DOHH2 (cell line): ENCODE measurements around the gene PHLPP1.

ENCODE experiments used
- H3F3A ChIP-seq: fragments of 200-600 bp; sonication (generic), shearing (Covaris generic); 2 replicates; pipeline ENCODE4 v1.6.0; 2016; ENCODE audit warnings: antibody characterized with exemption, mild to moderate bottlenecking; ENCODE audit not compliant: control insufficient read depth, insufficient read depth
- H3K27ac ChIP-seq: fragments of 200-600 bp; sonication (generic); 2 replicates; pipeline ENCODE4 v1.5.1; 2014; ENCODE audit warnings: low read depth, mild to moderate bottlenecking, low read length, moderate library complexity
- H3K27me3 ChIP-seq: fragments of 200-600 bp; sonication (generic); 2 replicates; pipeline ENCODE4 v1.6.1; 2014; ENCODE audit warnings: mild to moderate bottlenecking, low read length, mixed read lengths; ENCODE audit not compliant: control insufficient read depth
- H3K36me3 ChIP-seq: fragments of 200-600 bp; sonication (generic); 2 replicates; pipeline ENCODE4 v1.6.1; 2014; ENCODE audit warnings: mild to moderate bottlenecking, low read length, moderate library complexity, mixed read lengths; ENCODE audit not compliant: control insufficient read depth
- H3K4me1 ChIP-seq: fragments of 200-600 bp; sonication (generic); 2 replicates; pipeline ENCODE4 v1.6.1; 2014; ENCODE audit warnings: mild to moderate bottlenecking, low read length, mixed read lengths; ENCODE audit not compliant: control insufficient read depth
- H3K4me2 ChIP-seq: fragments of 200-600 bp; sonication (generic); 2 replicates; pipeline ENCODE4 v1.6.0; 2014; ENCODE audit warnings: mild to moderate bottlenecking, low read length, moderate library complexity
- H3K4me3 ChIP-seq: fragments of 200-600 bp; sonication (generic); 2 replicates; pipeline ENCODE4 v1.5.1; 2014; ENCODE audit warnings: mild to moderate bottlenecking, low read length, mixed read lengths
- H3K79me2 ChIP-seq: fragments of 200-600 bp; sonication (generic); 2 replicates; pipeline ENCODE4 v1.6.1; 2014; ENCODE audit warnings: mild to moderate bottlenecking, low read length, mixed read lengths; ENCODE audit not compliant: control insufficient read depth
- H3K9me2 ChIP-seq: fragments of 200-600 bp; sonication (generic); replicated peaks from 2 replicates; pipeline ENCODE4 v1.6.1; 2014; ENCODE audit warnings: mild to moderate bottlenecking, low read length, mixed read lengths; ENCODE audit not compliant: control insufficient read depth
- H3K9me3 ChIP-seq: fragments of 200-600 bp; sonication (generic); 2 replicates; pipeline ENCODE4 v1.6.1; 2014; ENCODE audit warnings: antibody characterized with exemption, low read length, mixed read lengths; ENCODE audit not compliant: control insufficient read depth, insufficient read depth
- H4K20me1 ChIP-seq: fragments of 200-600 bp; sonication (generic); 2 replicates; pipeline ENCODE4 v1.6.0; 2014; ENCODE audit warnings: low read depth, mild to moderate bottlenecking, antibody characterized with exemption, low read length, moderate library complexity; ENCODE audit not compliant: control insufficient read depth, insufficient read depth
- CTCF ChIP-seq: fragments of 200-600 bp; sonication (generic); IDR thresholded peaks from one replicate; pipeline ENCODE4 v1.5.1; 2014; ENCODE audit warnings: antibody characterized with exemption, mild to moderate bottlenecking, low read depth, low read length; ENCODE audit not compliant: poor library complexity, severe bottlenecking
- EZH2phosphoT487 ChIP-seq: fragments of 200-600 bp; sonication (generic); IDR thresholded peaks from 2 replicates; pipeline ENCODE4 v1.6.1; 2017; ENCODE audit warnings: borderline replicate concordance, mild to moderate bottlenecking, antibody characterized with exemption, low read length, moderate library complexity, mixed read lengths

The PHLPP1 gene

GRCh38 chr18:62827397-62827796 lies 112.1 kb downstream of the PHLPP1 start:
- peaks cover 32% of the 10 kb centered on the region for H3K4me1 ChIP-seq
- TF ChIP-seq CTCF = no peak
- no peak for TF ChIP-seq EZH2phosphoT487
- no peak overlapping the region; the same call in 1 of the 2 replicates for H3K4me3 ChIP-seq
- peaks cover 9% of the 10 kb centered on the region for H3K36me3 ChIP-seq
- no peaks in the 10 kb centered on the region; the same call in 1 of the 2 replicates for H4K20me1 ChIP-seq
- peaks cover 3% of the 10 kb centered on the region for H3F3A ChIP-seq
- H3K27me3 ChIP-seq = no peaks in the 10 kb centered on the region
- H3K4me2 ChIP-seq = peak overlapping the region; percentile 58; the same call in 1 of the 2 replicates
- H3K9me2 ChIP-seq = no peaks in the 10 kb centered on the region
- no peaks in the 10 kb centered on the region for H3K9me3 ChIP-seq
- no peak overlapping the region for H3K27ac ChIP-seq
- H3K79me2 ChIP-seq = peaks cover 35% of the 10 kb centered on the region

GRCh38 chr18:62828091-62828640 lies 112.8 kb downstream of the PHLPP1 start:
- peaks cover 6% of the 10 kb centered on the region for H3F3A ChIP-seq
- no peaks in the 10 kb centered on the region for H3K9me2 ChIP-seq
- H3K4me2 ChIP-seq = peak overlapping the region; percentile 58
- TF ChIP-seq EZH2phosphoT487 (no peak), CTCF (no peak)
- H3K9me3 ChIP-seq = no peaks in the 10 kb centered on the region
- peaks cover 36% of the 10 kb centered on the region for H3K4me1 ChIP-seq
- H3K27ac ChIP-seq = peak overlapping the region; percentile 29; the same call in 1 of the 2 replicates
- H3K4me3 ChIP-seq = peak overlapping the region; percentile 33
- H3K79me2 ChIP-seq = peaks cover 35% of the 10 kb centered on the region
- H3K27me3 ChIP-seq = no peaks in the 10 kb centered on the region
- H3K36me3 ChIP-seq = peaks cover 9% of the 10 kb centered on the region
- no peaks in the 10 kb centered on the region; the same call in 1 of the 2 replicates for H4K20me1 ChIP-seq

GRCh38 chr18:62828852-62829251 lies 113.5 kb downstream of the PHLPP1 start:
- no peaks in the 10 kb centered on the region for H3K9me3 ChIP-seq
- TF ChIP-seq EZH2phosphoT487 = no peak
- TF ChIP-seq CTCF = no peak
- H3K4me2 ChIP-seq = no peak overlapping the region
- H3K36me3 ChIP-seq = peaks cover 9% of the 10 kb centered on the region
- H3K4me1 ChIP-seq = peaks cover 36% of the 10 kb centered on the region
- H3K4me3 ChIP-seq = no peak overlapping the region
- peaks cover 39% of the 10 kb centered on the region for H3K79me2 ChIP-seq
- peaks cover 6% of the 10 kb centered on the region for H3F3A ChIP-seq
- H3K27me3 ChIP-seq = no peaks in the 10 kb centered on the region
- H3K9me2 ChIP-seq = no peaks in the 10 kb centered on the region
- H3K27ac ChIP-seq = peak overlapping the region; percentile 29; the same call in 1 of the 2 replicates
- no peaks in the 10 kb centered on the region; the same call in 1 of the 2 replicates for H4K20me1 ChIP-seq
